ENCODE measurements around the gene DISP3. TPM values are rescaled to one million over a fixed set of nuclear protein-coding genes. Genes with fewer than 3 reads are reported as not detected.

Gene DISP3
- polyA plus RNA-seq, 1 donor (not counting 4 experiments of a cell fraction or from before 2014, with no cell fraction given) = not detected

DNA sequence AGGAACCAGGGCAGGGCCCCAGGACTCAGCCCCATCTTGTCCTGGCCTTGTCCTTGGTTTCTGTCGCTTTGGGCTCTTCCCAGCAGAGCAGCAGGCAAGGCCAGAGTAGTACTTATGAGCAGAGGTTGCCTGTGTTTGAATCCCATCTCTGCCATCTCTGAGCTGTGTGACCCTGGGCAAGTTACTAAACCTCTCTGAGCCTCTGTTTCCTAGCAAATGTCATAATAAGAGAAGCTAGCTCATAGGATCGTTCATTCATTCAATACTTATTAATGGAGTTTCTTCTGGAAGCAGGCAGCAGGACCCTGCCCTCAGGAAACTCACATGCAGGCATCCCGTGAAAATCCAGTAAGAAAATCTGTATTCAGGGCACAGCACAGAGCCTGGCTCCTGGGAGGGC lies 91.0 kb downstream of the DISP3 start:
- Histone ChIP-seq H4K20me1 (ENCODE audit: control insufficient read depth, extremely low read depth, insufficient read depth, low read length) (no peaks in the 10 kb centered on the region), H3K27ac (ENCODE audit: control insufficient read depth, insufficient read depth, low read length) (no peak overlapping the region), H3K9ac (ENCODE audit: control insufficient read depth, extremely low read depth, insufficient read depth, low read length) (no peak overlapping the region), H3K36me3 (ENCODE audit: control insufficient read depth in 2 of 2, extremely low read depth in 1 of 2, insufficient read depth in 2 of 2, low read length in 2 of 2) (no peaks in the 10 kb centered on the region), H3K27me3 (ENCODE audit: control insufficient read depth, extremely low read depth, insufficient read depth, low read length) (peaks cover 20% of the 10 kb centered on the region), H2AFZ (ENCODE audit: control insufficient read depth, low read length) (no peak overlapping the region), H3K4me1 (ENCODE audit: control insufficient read depth, extremely low read depth, insufficient read depth, low read length) (no peaks in the 10 kb centered on the region), H3K9me1 (ENCODE audit: control insufficient read depth, extremely low read depth, insufficient read depth, low read length) (no peaks in the 10 kb centered on the region), H3K4me2 (ENCODE audit: control insufficient read depth, extremely low read depth, insufficient read depth, low read depth, low read length) (no peak overlapping the region), H3K9me3 (ENCODE audit: control insufficient read depth, low read depth, low read length) (no peaks in the 10 kb centered on the region), H3K79me2 (ENCODE audit: control insufficient read depth, insufficient read depth, low read length) (no peaks in the 10 kb centered on the region), H3K4me3 (ENCODE audit: control insufficient read depth in 2 of 3, extremely low read depth in 1 of 3, insufficient read depth in 2 of 3, low read depth in 1 of 3, low read length in 3 of 3) (no peak overlapping the region)
- FAIRE-seq (no peak), DNase-seq (ENCODE audit: low read depth, low spot score) (no peak)
- no peak for TF ChIP-seq EZH2 (IDR thresholded peaks at IDR 0.05; ENCODE audit: low read length)
- dilution Hi-C loops (cut with MboI; ENCODE audit: extremely low pct_ligation_motif_present, low sequenced_read_pairs) = no loop called here

DNA sequence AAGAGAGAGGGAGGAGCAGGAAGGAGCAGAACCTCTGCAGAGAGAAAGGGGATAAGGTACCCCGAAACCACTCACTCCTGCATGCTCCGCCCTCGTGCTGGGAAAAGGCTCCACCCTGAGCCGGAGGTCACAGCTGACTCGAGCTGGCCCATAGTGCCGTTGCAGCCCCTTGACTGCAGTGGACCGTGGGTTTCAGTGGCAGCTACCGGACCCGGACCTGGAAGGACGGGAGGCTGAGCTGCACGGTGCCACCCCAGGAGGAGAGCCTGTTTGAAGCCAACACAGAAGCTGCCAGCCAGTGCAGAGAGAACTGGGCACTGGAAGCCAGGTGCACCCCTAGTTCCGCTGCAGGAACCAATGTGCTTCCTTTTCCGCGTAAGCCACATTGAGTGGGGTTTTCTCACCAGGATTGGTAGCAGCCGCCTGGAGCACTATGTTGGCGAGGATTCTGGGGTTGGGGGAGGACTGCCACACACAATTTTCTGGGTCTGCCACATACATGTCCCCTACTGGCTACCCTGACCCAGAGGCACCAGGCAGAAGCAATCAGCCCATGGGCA lies 91.9 kb downstream of the DISP3 start:
- H2AFZ ChIP-seq (ENCODE audit: control insufficient read depth, low read length) = no peak overlapping the region
- H3K9me1 ChIP-seq (ENCODE audit: control insufficient read depth, extremely low read depth, insufficient read depth, low read length) = no peaks in the 10 kb centered on the region
- peaks cover 11% of the 10 kb centered on the region for H3K27me3 ChIP-seq (ENCODE audit: control insufficient read depth, extremely low read depth, insufficient read depth, low read length)
- dilution Hi-C loops (cut with MboI; ENCODE audit: extremely low pct_ligation_motif_present, low sequenced_read_pairs) = no loop called here
- H3K4me1 ChIP-seq (ENCODE audit: control insufficient read depth, extremely low read depth, insufficient read depth, low read length) = no peaks in the 10 kb centered on the region
- no peak overlapping the region for H3K4me2 ChIP-seq (ENCODE audit: control insufficient read depth, extremely low read depth, insufficient read depth, low read depth, low read length)
- H3K79me2 ChIP-seq (ENCODE audit: control insufficient read depth, insufficient read depth, low read length) = no peaks in the 10 kb centered on the region
- no peaks in the 10 kb centered on the region for H3K36me3 ChIP-seq (ENCODE audit: control insufficient read depth in 2 of 2, extremely low read depth in 1 of 2, insufficient read depth in 2 of 2, low read length in 2 of 2)
- no peak overlapping the region for H3K27ac ChIP-seq (ENCODE audit: control insufficient read depth, insufficient read depth, low read length)
- no peak overlapping the region for H3K4me3 ChIP-seq (ENCODE audit: control insufficient read depth in 2 of 3, extremely low read depth in 1 of 3, insufficient read depth in 2 of 3, low read depth in 1 of 3, low read length in 3 of 3)
- FAIRE-seq = no peak
- no peak for TF ChIP-seq EZH2 (IDR thresholded peaks at IDR 0.05; ENCODE audit: low read length)
- TF ChIP-seq, protein P1, sequence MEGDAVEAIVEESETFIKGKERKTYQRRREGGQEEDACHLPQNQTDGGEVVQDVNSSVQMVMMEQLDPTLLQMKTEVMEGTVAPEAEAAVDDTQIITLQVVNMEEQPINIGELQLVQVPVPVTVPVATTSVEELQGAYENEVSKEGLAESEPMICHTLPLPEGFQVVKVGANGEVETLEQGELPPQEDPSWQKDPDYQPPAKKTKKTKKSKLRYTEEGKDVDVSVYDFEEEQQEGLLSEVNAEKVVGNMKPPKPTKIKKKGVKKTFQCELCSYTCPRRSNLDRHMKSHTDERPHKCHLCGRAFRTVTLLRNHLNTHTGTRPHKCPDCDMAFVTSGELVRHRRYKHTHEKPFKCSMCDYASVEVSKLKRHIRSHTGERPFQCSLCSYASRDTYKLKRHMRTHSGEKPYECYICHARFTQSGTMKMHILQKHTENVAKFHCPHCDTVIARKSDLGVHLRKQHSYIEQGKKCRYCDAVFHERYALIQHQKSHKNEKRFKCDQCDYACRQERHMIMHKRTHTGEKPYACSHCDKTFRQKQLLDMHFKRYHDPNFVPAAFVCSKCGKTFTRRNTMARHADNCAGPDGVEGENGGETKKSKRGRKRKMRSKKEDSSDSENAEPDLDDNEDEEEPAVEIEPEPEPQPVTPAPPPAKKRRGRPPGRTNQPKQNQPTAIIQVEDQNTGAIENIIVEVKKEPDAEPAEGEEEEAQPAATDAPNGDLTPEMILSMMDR (optimal IDR thresholded peaks at IDR 0.05 in 1 of 3, IDR thresholded peaks at IDR 0.05 in 1 of 3, conservative IDR thresholded peaks at IDR 0.05 in 1 of 3; ENCODE audit: extremely low read depth in 1 of 3, insufficient read depth in 2 of 3, low read length in 3 of 3) = no peak
- no peak overlapping the region for H3K9ac ChIP-seq (ENCODE audit: control insufficient read depth, extremely low read depth, insufficient read depth, low read length)
- no peak for DNase-seq (ENCODE audit: low read depth, low spot score)
- H3K9me3 ChIP-seq (ENCODE audit: control insufficient read depth, low read depth, low read length) = no peaks in the 10 kb centered on the region
- no peaks in the 10 kb centered on the region for H4K20me1 ChIP-seq (ENCODE audit: control insufficient read depth, extremely low read depth, insufficient read depth, low read length)
